ENCODE results near the gene PPP1R7.

The PPP1R7 gene

GRCh38 chr2:241217320-241218031 lies 67.2 kb downstream of the PPP1R7 start:
- DNase-seq: peak; percentile 16

GRCh38 chr2:241218131-241219029 lies 68.1 kb downstream of the PPP1R7 start:
- DNase-seq: peak; percentile 22

- DNase-seq: no peak
Observed at GRCh38 chr2:241219030-241219382, 68.7 kb downstream of the PPP1R7 start.

DNA sequence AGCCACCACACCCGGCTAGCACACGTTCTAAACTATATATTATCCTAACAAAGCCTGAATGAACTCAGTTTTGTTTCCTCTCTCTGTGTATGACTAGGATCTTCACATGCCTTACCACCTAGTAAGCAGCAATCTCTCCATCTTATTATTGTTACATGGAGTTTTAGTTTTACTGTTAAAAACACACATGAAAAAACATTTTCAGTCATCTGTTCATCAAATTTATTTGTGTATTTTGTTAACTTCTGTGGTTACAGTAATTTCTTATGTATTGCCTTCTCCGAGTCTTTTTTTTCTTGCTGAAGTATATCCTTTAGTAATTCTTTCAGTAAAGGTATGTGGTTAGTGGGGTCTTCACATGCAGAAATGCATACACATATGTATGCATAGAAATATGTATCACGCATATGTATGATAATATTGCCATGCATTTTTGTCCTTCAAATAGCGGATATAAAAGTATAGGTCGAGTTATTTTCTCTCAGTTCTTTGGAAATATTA lies 69.6 kb downstream of the PPP1R7 start:
- no peak for DNase-seq

DNA sequence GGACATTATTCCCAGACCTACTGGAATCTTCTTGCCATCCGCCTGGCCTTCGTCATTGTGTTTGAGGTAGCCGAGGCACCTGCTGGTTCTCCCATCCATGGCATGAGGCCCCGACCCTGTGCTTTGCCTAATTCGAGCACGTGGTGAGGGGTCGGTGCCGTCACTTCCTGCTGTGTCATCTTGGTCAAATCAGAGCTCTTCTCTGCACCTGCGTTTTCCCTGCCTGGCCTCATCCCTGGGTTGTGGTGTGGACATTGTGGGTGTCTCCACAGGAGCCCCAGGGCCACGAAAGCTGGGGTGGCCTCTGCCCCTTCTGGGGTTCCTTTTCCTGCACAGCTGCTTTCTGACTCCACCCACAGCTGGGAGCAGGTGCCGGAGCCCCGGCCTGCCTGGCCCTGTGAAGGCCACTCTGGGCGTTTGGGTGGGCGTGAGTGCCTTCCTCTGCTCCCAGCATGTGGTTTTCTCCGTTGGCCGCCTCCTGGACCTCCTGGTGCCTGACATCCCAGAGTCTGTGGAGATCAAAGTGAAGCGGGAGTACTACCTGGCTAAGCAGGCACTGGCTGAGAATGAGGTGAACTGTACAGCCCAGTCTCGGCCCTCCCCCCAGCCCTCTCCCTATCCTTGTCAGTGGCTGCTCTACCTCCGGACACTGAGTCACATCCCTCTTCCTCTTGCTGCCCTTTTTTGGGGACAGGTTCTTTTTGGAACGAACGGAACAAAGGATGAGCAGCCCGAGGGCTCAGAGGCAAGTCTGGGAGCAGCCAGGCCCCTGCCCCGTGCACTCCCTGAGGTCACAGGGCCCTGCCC lies 73.1 kb downstream of the PPP1R7 start:
- DNase-seq: no peak

GRCh38 chr2:241224018-241224850 lies 74.0 kb downstream of the PPP1R7 start:
- DNase-seq: no peak

DNA sequence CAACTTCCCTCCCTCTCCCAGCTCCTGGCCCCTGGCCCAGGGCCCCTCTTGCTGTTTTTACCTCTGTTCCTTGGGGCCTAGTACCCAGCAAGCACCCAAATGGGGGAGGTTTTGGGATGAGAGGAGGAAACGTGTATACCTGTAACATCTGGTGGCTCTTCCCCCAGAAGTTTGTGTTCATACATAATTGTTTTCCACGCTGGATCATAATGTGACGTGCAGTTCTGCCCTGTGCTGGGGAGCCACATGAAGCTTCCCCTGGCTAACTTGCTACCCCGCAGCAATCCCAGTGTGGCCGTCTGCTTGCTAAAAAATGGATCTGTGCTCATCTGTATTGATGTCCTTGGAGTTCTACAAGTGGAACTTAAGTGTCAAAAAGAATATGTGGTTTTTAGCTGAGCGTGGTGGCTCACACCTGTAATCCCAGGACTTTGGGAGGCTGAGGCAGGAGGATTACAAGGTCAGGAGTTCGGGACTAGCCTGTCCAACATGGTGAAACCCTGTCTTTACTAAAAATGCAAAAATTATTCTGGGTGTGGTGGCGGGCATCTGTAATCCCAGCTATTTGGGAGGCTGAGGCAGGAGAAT lies 74.7 kb downstream of the PPP1R7 start:
- DNase-seq: no peak

- no peak for DNase-seq
Observed at GRCh38 chr2:241225545-241225944, 75.3 kb downstream of the PPP1R7 start.

DNA sequence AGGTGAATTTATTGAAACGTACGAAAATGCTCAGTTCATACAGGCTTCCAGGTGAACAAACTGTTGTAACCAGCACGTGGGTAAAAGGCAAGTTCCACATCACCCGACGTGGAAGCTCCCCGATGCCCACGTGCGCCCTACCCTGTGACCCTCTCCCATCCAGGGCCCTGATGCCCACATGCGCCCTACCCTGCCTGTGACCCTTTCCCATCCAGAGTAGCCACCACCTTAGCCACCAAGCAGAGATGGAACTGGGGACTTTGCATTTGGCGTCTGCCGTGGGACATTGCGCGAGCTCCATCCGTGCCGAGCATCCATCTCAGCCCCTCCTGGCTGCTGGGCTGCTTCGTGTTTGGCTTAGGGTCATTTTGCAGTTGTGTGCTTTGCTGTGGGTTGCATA lies 75.7 kb downstream of the PPP1R7 start:
- DNase-seq: no peak

DNA sequence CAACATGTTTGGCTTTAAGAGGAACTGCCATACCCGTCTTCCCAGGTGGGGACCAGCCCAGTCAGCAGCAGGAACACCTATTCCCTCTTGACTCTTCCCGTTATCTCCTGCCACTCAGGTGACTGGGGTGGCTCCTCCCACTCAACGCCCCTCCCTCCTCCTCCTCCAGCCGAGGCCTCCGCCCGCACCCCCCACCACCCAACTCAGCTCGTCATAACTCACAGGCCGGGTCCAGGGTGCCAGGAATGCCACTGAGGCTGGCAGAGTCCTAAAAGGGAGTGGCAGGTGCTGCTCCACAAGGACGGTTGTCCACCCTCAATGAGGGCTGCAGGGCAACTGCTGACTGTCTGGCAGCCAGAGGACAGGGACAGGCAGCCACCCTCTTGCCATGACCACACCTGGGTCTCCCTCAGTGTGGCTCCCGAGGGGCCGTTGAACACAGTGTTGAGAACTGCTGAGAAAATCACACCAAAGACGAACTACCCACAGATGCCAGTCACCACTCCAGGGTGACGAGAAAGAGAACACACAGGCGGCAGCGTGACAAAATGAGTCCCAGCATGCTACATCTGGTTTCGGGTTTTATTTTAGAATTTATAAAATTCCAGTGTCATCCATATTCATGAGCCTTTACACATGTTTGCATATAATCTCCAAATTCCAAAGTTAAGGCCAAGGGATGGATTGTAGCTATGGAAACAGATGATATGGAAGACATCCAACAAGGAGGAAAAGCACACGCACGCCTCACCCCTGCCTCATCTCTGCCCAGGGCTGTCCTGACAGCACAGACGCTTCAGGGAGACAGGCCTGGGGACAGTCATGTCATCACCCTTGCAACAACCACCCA lies 76.7 kb downstream of the PPP1R7 start:
- no peak for DNase-seq

DNA sequence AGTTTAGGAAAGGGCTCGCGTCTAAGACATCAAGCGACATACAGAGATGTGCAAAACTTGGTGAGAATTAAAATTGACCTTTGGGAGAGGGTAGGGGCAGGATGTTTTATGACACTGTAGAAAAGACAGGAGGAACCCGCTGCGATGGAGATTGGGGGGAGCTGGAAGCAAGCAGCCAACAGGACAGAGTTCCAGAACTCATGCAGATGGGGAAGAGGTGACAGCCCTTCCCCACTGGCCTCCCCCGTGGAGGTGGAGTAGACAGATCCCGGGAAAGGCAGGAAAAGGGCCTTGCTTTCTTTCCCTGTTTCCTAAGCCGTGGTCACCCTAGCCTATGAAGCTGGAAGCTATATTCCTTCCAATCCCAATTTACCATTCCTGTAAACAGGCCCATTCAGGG lies 77.3 kb downstream of the PPP1R7 start:
- no peak for DNase-seq

DNA sequence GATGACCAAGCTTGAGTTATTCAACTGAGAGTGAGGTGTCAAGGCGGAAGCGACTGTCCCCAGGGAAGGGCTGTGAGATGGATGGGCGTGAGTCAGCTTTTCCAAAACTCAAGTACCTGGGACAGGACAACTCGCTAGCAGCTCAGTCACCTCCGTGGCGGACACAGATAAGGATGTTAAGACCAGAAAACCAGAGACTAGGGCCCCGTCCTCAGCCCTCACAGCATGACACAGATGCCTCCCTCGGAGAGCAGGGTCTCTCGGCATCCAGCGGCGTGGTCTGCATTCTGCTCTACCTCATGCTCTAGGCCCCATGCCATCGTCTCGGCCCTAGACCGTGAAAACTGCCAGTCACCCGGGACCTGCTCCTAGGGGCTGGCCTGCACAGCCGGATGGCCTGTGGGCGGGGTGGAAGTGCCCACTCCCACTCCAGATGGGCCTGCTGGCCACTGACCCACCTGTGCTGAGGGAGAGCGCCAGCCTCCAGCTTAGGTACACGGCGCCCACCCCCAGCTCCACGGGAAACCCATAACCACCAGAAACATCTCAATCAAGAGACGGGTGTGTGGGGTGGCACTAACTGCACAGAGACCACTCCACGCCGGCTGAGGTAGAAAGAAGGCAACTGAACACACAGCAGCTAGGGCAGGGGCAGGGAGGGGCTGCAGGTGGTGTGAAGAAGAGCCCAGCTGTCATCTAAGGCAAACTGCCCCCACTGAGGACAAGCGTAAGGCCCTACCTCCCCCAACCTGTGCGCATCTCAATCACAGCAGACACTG lies 78.0 kb downstream of the PPP1R7 start:
- no peak for DNase-seq

- no peak for DNase-seq
Observed at GRCh38 chr2:241228860-241229516, 78.7 kb downstream of the PPP1R7 start.

DNA sequence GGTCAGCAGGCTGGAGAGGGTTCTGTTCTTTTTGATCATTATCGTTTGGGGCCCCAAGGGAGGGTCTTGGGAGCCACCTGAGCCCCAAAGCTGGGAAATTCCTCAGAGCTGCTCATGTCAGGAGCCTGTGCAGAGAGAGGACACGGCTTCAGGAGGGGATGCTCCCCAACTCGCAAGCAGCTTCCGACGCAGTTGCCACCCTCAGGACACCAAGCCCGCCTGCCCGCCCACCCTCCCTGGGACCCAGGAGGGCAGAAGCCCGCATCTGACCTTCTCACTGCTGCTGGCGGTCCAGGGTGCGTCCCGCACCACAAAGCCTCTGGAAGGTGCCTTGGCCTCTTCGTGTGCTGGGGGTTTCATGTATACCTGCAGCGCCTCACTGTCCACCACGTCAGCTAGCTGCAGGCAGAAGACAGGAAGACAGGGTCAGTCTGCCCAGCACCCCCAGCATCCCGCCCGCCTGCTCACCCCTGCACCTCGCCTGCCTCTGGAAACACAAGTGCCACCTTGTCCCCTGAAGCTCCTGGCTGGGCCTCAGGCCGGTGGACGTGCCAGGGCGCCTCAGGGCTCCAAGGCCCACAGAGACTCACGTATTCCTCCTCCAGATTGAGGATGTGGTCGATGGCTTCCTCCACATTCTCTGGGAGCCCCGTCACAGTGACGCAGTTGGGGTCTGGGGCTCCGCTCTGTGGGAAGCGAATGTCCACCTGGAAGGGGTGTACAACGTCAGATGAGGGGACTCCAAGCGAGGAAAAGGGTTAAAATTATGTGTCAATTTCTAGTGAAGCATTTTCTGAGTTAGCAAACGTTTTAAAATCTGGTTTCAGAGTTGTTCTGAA lies 79.5 kb downstream of the PPP1R7 start:
- DNase-seq: no peak

- DNase-seq: no peak
Observed at GRCh38 chr2:241230435-241230834, 80.2 kb downstream of the PPP1R7 start.

DNA sequence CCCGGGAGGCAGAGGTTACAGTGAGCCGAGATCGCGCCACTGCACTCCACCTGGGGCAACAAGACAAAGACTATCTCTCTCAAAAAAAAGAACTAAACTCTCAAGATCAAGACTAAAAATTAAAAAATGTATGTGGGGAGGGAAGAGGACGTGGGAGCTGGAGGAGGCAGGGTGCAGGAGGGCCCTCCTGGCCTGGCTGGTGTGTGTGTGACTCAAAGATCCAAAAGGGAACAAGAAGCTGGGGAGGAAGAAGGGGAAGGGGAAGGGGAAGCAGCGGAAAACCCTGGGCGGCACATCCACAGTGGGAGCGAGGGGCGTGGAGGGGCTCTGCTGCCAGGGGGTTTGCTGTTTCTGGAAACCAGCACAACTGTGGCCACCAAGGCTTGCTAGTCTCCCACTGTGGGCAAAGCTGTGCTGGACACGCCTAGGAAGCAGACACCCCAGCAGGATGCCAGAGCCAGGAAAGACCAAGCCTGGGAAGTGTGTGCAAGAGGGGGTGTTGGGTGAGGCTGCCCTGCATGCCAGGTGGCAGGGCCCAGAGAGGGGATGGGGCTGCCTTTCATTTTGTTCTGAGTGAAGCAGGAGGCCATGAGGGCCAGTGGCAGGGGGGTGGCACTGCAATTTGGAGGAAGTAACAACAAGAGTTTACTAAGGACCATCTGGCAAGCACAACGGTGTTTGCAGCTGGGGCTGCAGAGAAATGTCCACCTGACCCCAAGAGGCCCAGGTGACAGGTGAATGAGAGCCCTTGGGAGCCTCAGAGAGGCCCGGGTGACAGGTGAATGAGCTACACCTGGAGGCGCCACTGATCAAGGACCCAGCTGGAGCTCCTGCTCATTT lies 82.7 kb downstream of the PPP1R7 start:
- DNase-seq: no peak

Data from activated effector memory CD4-positive, alpha-beta T cell treated with Interleukin-2 at 50 U/mL for 16 hours (primary cell).